Endothelial cell of umbilical vein (primary cell): Measurements from ENCODE around the gene CTNNA2. TPM values are rescaled to one million over a fixed set of nuclear protein-coding genes. Genes with fewer than 3 reads are reported as not detected.

Experiments
- BruUV-seq: library from RNA; stranded (reverse); fragments of 400-500 nt; replicated peaks from 2 replicates; lab custom pipeline; 2021; lab: Mats Ljungman, UMichigan
- CTCF ChIA-PET: fragments of 300-600, 350-600 bp; sonication (Branson Sonifier 250); formaldehyde crosslinking; loops from one replicate; lab custom pipeline; 2021; ENCODE audit warnings: antibody characterized with exemption, inconsistent platforms; lab: Charles Lee
- POLR2A ChIA-PET: fragments of 300-600, 350-600 bp; sonication (Branson Sonifier 250); formaldehyde crosslinking; loops from one replicate; lab custom pipeline; 2021; ENCODE audit warnings: antibody characterized with exemption, inconsistent platforms; lab: Charles Lee
- DNase-seq: peaks from one replicate; pipeline ENCODE4 v3.0.0-alpha.2; 2011; ENCODE audit warnings: low read depth, low spot score
- FAIRE-seq: peaks from 2 replicates; lab custom pipeline; 2011; peaks lifted over from hg19 to GRCh38; lab: Jason Lieb, UNC
- H2AFZ ChIP-seq: 2 replicates; pipeline ENCODE4 v1.6.0; 2012; ENCODE audit warnings: low read depth, low read length, control low read depth, inconsistent platforms
- H3K27ac ChIP-seq: 2 replicates; pipeline ENCODE4 v1.5.1; 2011; ENCODE audit warnings: low read depth, mild to moderate bottlenecking, control low read depth, low read length, moderate library complexity; ENCODE audit not compliant: insufficient read depth
- H3K27me3 ChIP-seq, 2 experiments: 2 replicates each; pipeline versions ENCODE4 v1.6.0 to v1.6.1; 2011; ENCODE audit warnings: low read length in 2 of 2, mixed read lengths in 1 of 2; ENCODE audit not compliant: control insufficient read depth in 2 of 2, insufficient read depth in 2 of 2
- H3K36me3 ChIP-seq, 2 experiments: 2 replicates in 1 of 2; 3 replicates in 1 of 2; pipeline ENCODE4 v1.5.1; 2011; ENCODE audit warnings: low read length in 2 of 2, mild to moderate bottlenecking in 1 of 2, moderate library complexity in 1 of 2; ENCODE audit not compliant: control insufficient read depth in 2 of 2, insufficient read depth in 2 of 2; ENCODE audit errors: extremely low read depth in 1 of 2
- H3K4me1 ChIP-seq: 3 replicates; pipeline ENCODE4 v1.5.1; 2011; ENCODE audit warnings: mild to moderate bottlenecking, low read length; ENCODE audit not compliant: control insufficient read depth, insufficient read depth; ENCODE audit errors: extremely low read depth
- H3K4me2 ChIP-seq: 2 replicates; pipeline ENCODE4 v1.6.1; 2011; ENCODE audit warnings: low read length, control low read depth, mixed read lengths; ENCODE audit not compliant: insufficient read depth
- H3K4me3 ChIP-seq, 3 experiments: fragments of 200-600 bp in 1 of 3; sonication (generic), shearing (Covaris generic) in 1 of 3; replicated peaks in 1 of 3; 2 replicates each; pipeline ENCODE4 v1.5.1; 2011 to 2016; ENCODE audit warnings: control low read depth in 3 of 3, low read length in 3 of 3, mild to moderate bottlenecking in 2 of 3, inconsistent platforms in 1 of 3, low read depth in 1 of 3, moderate library complexity in 1 of 3; ENCODE audit not compliant: insufficient read depth in 1 of 3
- H3K79me2 ChIP-seq: 2 replicates; pipeline ENCODE4 v1.6.0; 2012; ENCODE audit warnings: low read length, inconsistent platforms; ENCODE audit not compliant: control insufficient read depth, insufficient read depth
- H3K9ac ChIP-seq: replicated peaks from 2 replicates; pipeline ENCODE3; 2011; ENCODE audit warnings: low read length, control low read depth; ENCODE audit not compliant: insufficient read depth; ENCODE audit errors: extremely low read depth
- H3K9me1 ChIP-seq: replicated peaks from 3 replicates; pipeline ENCODE4 v1.6.0; 2011; ENCODE audit warnings: mild to moderate bottlenecking, low read length; ENCODE audit not compliant: control insufficient read depth, insufficient read depth; ENCODE audit errors: extremely low read depth
- H3K9me3 ChIP-seq: replicated peaks from 2 replicates; pipeline ENCODE4 v1.5.1; 2012; ENCODE audit warnings: low read length, inconsistent platforms; ENCODE audit not compliant: control insufficient read depth, insufficient read depth
- H4K20me1 ChIP-seq: replicated peaks from 2 replicates; pipeline ENCODE3; 2011; ENCODE audit warnings: mild to moderate bottlenecking, low read length; ENCODE audit not compliant: control insufficient read depth, insufficient read depth; ENCODE audit errors: extremely low read depth
- EZH2 ChIP-seq: IDR thresholded peaks from 2 replicates; pipeline ENCODE4 v1.6.1; 2012; ENCODE audit warnings: borderline replicate concordance, low read depth, mild to moderate bottlenecking, moderate library complexity, low read length, inconsistent platforms; ENCODE audit not compliant: severe bottlenecking
- FOS ChIP-seq: IDR thresholded peaks from 2 replicates; pipeline ENCODE4 v1.6.1; 2011; ENCODE audit warnings: mild to moderate bottlenecking, low read length, moderate library complexity, borderline replicate concordance; ENCODE audit not compliant: insufficient read depth
- GATA2 ChIP-seq: IDR thresholded peaks from 2 replicates; pipeline ENCODE4 v1.7.0; 2011; ENCODE audit warnings: low read depth, mild to moderate bottlenecking, moderate library complexity, mixed read lengths, low read length; ENCODE audit not compliant: insufficient read length, insufficient read depth
- JUN ChIP-seq: IDR thresholded peaks from 2 replicates; pipeline ENCODE4 v1.6.1; 2011; ENCODE audit warnings: borderline replicate concordance, low read depth; ENCODE audit not compliant: insufficient read length, insufficient read depth
- MYC ChIP-seq: IDR thresholded peaks from one replicate; pipeline ENCODE4 v1.6.1; 2011; ENCODE audit warnings: mild to moderate bottlenecking, low read depth, low read length
- POLR2A ChIP-seq: IDR thresholded peaks from 2 replicates; pipeline ENCODE4 v1.6.1; 2012; ENCODE audit warnings: low read depth, mild to moderate bottlenecking, control low read depth, low read length
- POLR2AphosphoS5 ChIP-seq: IDR thresholded peaks from 2 replicates; pipeline ENCODE4 v1.6.1; 2012; ENCODE audit warnings: low read depth, mild to moderate bottlenecking, control low read depth, low read length, moderate library complexity; ENCODE audit not compliant: insufficient read depth
- dilution Hi-C: fragments of 300-500 bp; cut with MboI; formaldehyde crosslinking; loops from one replicate; pipeline ENCODE4 v1.15.0; 2019; ENCODE audit warnings: low sequenced_read_pairs; ENCODE audit not compliant: extremely low pct_ligation_motif_present
- intact Hi-C: fragments of 100-400 bp; cut with micrococcal nuclease; formaldehyde crosslinking; loops from one replicate; pipeline ENCODE4 v1.10.0; 2022
- polyA plus RNA-seq, 4 experiments: library from polyadenylated mRNA; depleted of rRNA in 3 of 4; stranded (reverse) in 3 of 4; unstranded in 1 of 4; fragments of >200 nt; gene quantifications; 2 replicates each; pipeline versions ENCODE4 v1.2.1 to v1.2.3, GENCODE V29; 2011 to 2012; ENCODE audit warnings: missing spikeins in 1 of 4
- total RNA-seq: library from RNA; stranded (reverse); gene quantifications from 2 replicates; pipeline ENCODE4 v1.2.3, GENCODE V29; 2021
- TF ChIP-seq, protein P1 (sequence below), 2 donors: IDR thresholded peaks; 1 replicate in 1 of 2; 2 replicates in 1 of 2; pipeline ENCODE4 v1.5.1; 2011; ENCODE audit warnings: low read length in 2 of 2, mild to moderate bottlenecking in 2 of 2, moderate library complexity in 2 of 2, control low read depth in 1 of 2, inconsistent platforms in 1 of 2, low read depth in 1 of 2; ENCODE audit not compliant: insufficient read depth in 1 of 2; ENCODE audit errors: extremely low read depth in 1 of 2
- TF ChIP-seq, protein P2 (sequence below): IDR thresholded peaks from 2 replicates; pipeline ENCODE4 v1.6.1; 2011; ENCODE audit not compliant: insufficient read depth, insufficient read length

CTNNA2 gene
- total and polyA plus RNA-seq, 2 donors (not counting 3 experiments of a cell fraction or from before 2014, with no cell fraction given): not detected

DNA sequence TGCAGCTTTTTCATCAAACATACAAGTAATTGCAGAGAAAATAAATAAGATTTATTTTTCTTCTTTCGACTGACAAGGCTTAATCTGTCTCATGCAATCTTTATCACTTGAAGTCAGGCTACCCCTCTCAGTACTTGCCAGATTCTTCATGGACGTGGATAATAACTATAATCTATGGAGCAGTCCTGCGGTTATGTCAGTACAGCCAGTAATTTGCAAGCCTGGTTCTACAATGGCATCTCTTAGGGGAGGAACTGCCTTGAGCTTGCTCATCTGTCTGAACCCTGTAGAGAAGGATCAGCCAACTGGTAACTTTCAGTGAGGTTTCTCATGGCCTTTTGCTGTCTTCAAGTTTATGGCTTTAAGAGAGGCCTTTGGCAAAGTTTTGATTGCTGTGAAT, 827.2 kb downstream of the CTNNA2 start:
- DNase-seq (no peak), FAIRE-seq (no peak)
- no TSS peak for BruUV-seq
- intact Hi-C loops: no loop called here
- dilution Hi-C loops: no loop called here
- H3K27ac ChIP-seq: no peak overlapping the region
- no peak overlapping the region for H3K4me2 ChIP-seq
- H2AFZ ChIP-seq: no peak overlapping the region
- CTCF ChIA-PET: no interaction called here
- H3K9me3 ChIP-seq: peaks cover 4% of the 10 kb centered on the region
- H3K9me1 ChIP-seq: no peaks in the 10 kb centered on the region
- no peak overlapping the region for H3K4me3 ChIP-seq
- no peak overlapping the region for H3K9ac ChIP-seq
- no peaks in the 10 kb centered on the region for H3K36me3 ChIP-seq
- POLR2A ChIA-PET: no interaction called here
- no peaks in the 10 kb centered on the region for H3K4me1 ChIP-seq
- H4K20me1 ChIP-seq: no peaks in the 10 kb centered on the region
- no peak for TF ChIP-seq POLR2A
- TF ChIP-seq, protein P1, sequence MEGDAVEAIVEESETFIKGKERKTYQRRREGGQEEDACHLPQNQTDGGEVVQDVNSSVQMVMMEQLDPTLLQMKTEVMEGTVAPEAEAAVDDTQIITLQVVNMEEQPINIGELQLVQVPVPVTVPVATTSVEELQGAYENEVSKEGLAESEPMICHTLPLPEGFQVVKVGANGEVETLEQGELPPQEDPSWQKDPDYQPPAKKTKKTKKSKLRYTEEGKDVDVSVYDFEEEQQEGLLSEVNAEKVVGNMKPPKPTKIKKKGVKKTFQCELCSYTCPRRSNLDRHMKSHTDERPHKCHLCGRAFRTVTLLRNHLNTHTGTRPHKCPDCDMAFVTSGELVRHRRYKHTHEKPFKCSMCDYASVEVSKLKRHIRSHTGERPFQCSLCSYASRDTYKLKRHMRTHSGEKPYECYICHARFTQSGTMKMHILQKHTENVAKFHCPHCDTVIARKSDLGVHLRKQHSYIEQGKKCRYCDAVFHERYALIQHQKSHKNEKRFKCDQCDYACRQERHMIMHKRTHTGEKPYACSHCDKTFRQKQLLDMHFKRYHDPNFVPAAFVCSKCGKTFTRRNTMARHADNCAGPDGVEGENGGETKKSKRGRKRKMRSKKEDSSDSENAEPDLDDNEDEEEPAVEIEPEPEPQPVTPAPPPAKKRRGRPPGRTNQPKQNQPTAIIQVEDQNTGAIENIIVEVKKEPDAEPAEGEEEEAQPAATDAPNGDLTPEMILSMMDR (IDR thresholded peaks at IDR 0.05; ENCODE audit: extremely low read depth in 1 of 2, insufficient read depth in 1 of 2, low read depth in 1 of 2, low read length in 2 of 2): no peak
- no peak for TF ChIP-seq JUN
- TF ChIP-seq EZH2: no peak
- TF ChIP-seq MYC: no peak
- TF ChIP-seq, protein P2, sequence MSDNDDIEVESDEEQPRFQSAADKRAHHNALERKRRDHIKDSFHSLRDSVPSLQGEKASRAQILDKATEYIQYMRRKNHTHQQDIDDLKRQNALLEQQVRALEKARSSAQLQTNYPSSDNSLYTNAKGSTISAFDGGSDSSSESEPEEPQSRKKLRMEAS: no peak
- no peak for TF ChIP-seq FOS
- TF ChIP-seq POLR2AphosphoS5: no peak
- no peak for TF ChIP-seq GATA2
- no peaks in the 10 kb centered on the region for H3K79me2 ChIP-seq
- H3K27me3 ChIP-seq: no peaks in the 10 kb centered on the region
